ENCODE measurements around the gene PXN.

Gene PXN

DNA sequence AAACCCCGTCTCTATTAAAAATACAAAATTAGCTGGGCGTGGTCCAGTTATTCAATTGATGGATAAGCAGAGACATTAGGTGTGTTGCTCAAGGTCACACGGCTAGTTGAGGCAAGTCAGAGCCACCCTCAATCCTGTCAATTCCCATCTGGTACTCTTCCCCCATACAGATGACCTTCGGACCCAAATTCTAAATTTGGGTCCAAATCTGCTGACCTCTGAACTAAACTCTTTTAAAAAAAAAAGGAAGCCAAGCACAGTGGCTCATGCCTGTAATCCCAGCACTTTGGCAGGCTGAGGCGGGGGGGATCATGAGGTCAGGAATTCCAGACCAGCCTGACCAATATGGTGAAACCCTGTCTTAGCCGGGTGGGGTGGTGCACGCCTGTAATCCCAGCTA is 94.9 kb downstream of the PXN start:
- no peak for DNase-seq (ENCODE audit: extremely low read depth, insufficient read length)
- Histone ChIP-seq H3K27me3 (replicated peaks; ENCODE audit: control insufficient read depth, insufficient read depth, low read length) (no peaks in the 10 kb centered on the region), H3K36me3 (ENCODE audit: control insufficient read depth, insufficient read depth, low read length) (peaks cover 31% of the 10 kb centered on the region), H3K4me3 (replicated peaks; ENCODE audit: low read depth, low read length) (no peak overlapping the region)
- TF ChIP-seq CTCF (IDR thresholded peaks at IDR 0.05; ENCODE audit: insufficient read depth, low read length, poor library complexity, severe bottlenecking) = no peak

- H3K4me3 ChIP-seq (replicated peaks; ENCODE audit: low read depth, low read length) = no peak overlapping the region
- no peaks in the 10 kb centered on the region for H3K27me3 ChIP-seq (replicated peaks; ENCODE audit: control insufficient read depth, insufficient read depth, low read length)
- H3K36me3 ChIP-seq (ENCODE audit: control insufficient read depth, insufficient read depth, low read length) = peaks cover 31% of the 10 kb centered on the region
- DNase-seq (ENCODE audit: extremely low read depth, insufficient read length) = no peak
- TF ChIP-seq CTCF (IDR thresholded peaks at IDR 0.05; ENCODE audit: insufficient read depth, low read length, poor library complexity, severe bottlenecking) = no peak
These were observed 95.6 kb downstream of the PXN start for GRCh38 chr12:120169946-120170345.

- DNase-seq (ENCODE audit: extremely low read depth, insufficient read length) = no peak
- no peak overlapping the region for H3K4me3 ChIP-seq (replicated peaks; ENCODE audit: low read depth, low read length)
- peaks cover 30% of the 10 kb centered on the region for H3K36me3 ChIP-seq (ENCODE audit: control insufficient read depth, insufficient read depth, low read length)
- no peaks in the 10 kb centered on the region for H3K27me3 ChIP-seq (replicated peaks; ENCODE audit: control insufficient read depth, insufficient read depth, low read length)
- no peak for TF ChIP-seq CTCF (IDR thresholded peaks at IDR 0.05; ENCODE audit: insufficient read depth, low read length, poor library complexity, severe bottlenecking)
These were observed 97.2 kb downstream of the PXN start for GRCh38 chr12:120168337-120168736.

GRCh38 chr12:120167529-120168095 is 97.9 kb downstream of the PXN start:
- DNase-seq (ENCODE audit: extremely low read depth, insufficient read length) = peak; percentile 40
- H3K36me3 ChIP-seq (ENCODE audit: control insufficient read depth, insufficient read depth, low read length) = peaks cover 37% of the 10 kb centered on the region
- no peaks in the 10 kb centered on the region for H3K27me3 ChIP-seq (replicated peaks; ENCODE audit: control insufficient read depth, insufficient read depth, low read length)
- no peak overlapping the region for H3K4me3 ChIP-seq (replicated peaks; ENCODE audit: low read depth, low read length)
- TF ChIP-seq CTCF (IDR thresholded peaks at IDR 0.05; ENCODE audit: insufficient read depth, low read length, poor library complexity, severe bottlenecking) = no peak

DNA sequence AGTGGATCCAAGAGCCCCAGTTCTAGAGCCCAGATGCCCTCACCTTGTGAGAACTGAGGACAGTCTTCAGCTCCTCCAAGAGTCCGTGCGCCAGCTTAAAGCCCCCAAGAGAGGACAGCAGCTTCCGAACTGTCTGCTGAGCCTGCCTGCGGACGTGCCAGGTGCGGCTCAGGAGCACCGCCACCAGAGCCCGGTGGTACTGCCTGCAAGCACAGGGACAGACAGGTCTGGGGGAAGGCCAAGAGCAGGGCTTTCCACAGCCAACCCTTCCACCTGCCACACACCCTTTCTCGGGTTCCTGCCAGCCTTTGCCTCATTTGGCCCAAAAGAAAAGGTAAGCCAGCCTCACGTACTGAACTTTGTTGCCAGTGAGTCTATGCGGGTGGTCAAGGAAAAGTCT is 101.2 kb downstream of the PXN start:
- Histone ChIP-seq H3K27me3 (replicated peaks; ENCODE audit: control insufficient read depth, insufficient read depth, low read length) (no peaks in the 10 kb centered on the region), H3K4me3 (replicated peaks; ENCODE audit: low read depth, low read length) (no peak overlapping the region), H3K36me3 (ENCODE audit: control insufficient read depth, insufficient read depth, low read length) (peaks cover 57% of the 10 kb centered on the region)
- DNase-seq (ENCODE audit: extremely low read depth, insufficient read length) = no peak
- no peak for TF ChIP-seq CTCF (IDR thresholded peaks at IDR 0.05; ENCODE audit: insufficient read depth, low read length, poor library complexity, severe bottlenecking)

DNA sequence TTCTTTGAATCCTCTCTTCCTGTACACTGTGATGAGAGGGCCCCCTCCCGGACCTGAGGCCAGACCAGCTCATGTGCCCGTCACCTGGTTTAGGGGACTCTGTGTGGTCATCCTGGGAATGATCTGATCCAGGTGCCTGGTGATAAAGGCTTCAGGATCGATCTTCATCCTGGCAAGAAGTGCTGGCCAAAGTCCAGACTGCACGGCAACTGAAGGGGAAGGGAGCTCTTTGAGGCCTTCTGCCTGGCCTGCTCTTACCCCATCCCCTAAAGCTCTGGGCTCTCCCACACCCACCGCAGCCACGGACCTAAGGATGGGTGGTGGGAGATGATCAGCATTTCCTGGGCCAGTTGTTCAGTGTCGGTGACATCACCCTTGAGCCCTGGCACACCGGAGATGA is 102.8 kb downstream of the PXN start:
- no peak for DNase-seq (ENCODE audit: extremely low read depth, insufficient read length)
- no peak for TF ChIP-seq CTCF (IDR thresholded peaks at IDR 0.05; ENCODE audit: insufficient read depth, low read length, poor library complexity, severe bottlenecking)
- peaks cover 57% of the 10 kb centered on the region for H3K36me3 ChIP-seq (ENCODE audit: control insufficient read depth, insufficient read depth, low read length)
- H3K27me3 ChIP-seq (replicated peaks; ENCODE audit: control insufficient read depth, insufficient read depth, low read length) = no peaks in the 10 kb centered on the region
- H3K4me3 ChIP-seq (replicated peaks; ENCODE audit: low read depth, low read length) = no peak overlapping the region
